ENCODE measurements around the gene KCNMB2.
"Not testable (repeated sequence)": the region's sequence is repeated elsewhere in the genome, so short reads cannot be mapped to it uniquely, and the experiment has no call there.

KCNMB2 gene

GRCh38 chr3:178519701-178520100 lies 16.5 kb upstream of the KCNMB2 start:
- DNase-seq (ENCODE audit: low spot score): no peak

GRCh38 chr3:178520451-178520850 lies 15.8 kb upstream of the KCNMB2 start:
- no peak for DNase-seq (ENCODE audit: low spot score)

GRCh38 chr3:178522200-178523052 lies 13.8 kb upstream of the KCNMB2 start:
- no peak for DNase-seq (ENCODE audit: low spot score)

GRCh38 chr3:178525251-178525650 lies 11.0 kb upstream of the KCNMB2 start:
- DNase-seq (ENCODE audit: low spot score): no peak

GRCh38 chr3:178526291-178526690 lies 9.9 kb upstream of the KCNMB2 start:
- no peak for DNase-seq (ENCODE audit: low spot score)

- no peak for DNase-seq (ENCODE audit: low spot score)
Observed at GRCh38 chr3:178527981-178528380, 8.3 kb upstream of the KCNMB2 start.

GRCh38 chr3:178529606-178530225 lies 6.5 kb upstream of the KCNMB2 start:
- no peak for DNase-seq (ENCODE audit: low spot score)

GRCh38 chr3:178532476-178532875 lies 3.8 kb upstream of the KCNMB2 start:
- DNase-seq (ENCODE audit: low spot score): no peak

- DNase-seq (ENCODE audit: low spot score): no peak
Observed at GRCh38 chr3:178537122-178537705, 978 bp downstream of the KCNMB2 start.

- no peak for DNase-seq (ENCODE audit: low spot score)
Observed at GRCh38 chr3:178538056-178538455, 1.8 kb downstream of the KCNMB2 start.

GRCh38 chr3:178540184-178540583 lies 3.9 kb downstream of the KCNMB2 start:
- DNase-seq (ENCODE audit: low spot score): no peak

- no peak for DNase-seq (ENCODE audit: low spot score)
Observed at GRCh38 chr3:178545337-178545736, 9.1 kb downstream of the KCNMB2 start.

- DNase-seq (ENCODE audit: low spot score): no peak
Observed at GRCh38 chr3:178546079-178546478, 9.8 kb downstream of the KCNMB2 start.

GRCh38 chr3:178549426-178549825 lies 13.2 kb downstream of the KCNMB2 start:
- DNase-seq (ENCODE audit: low spot score): not testable (repeated sequence)

GRCh38 chr3:178551916-178552321 lies 15.7 kb downstream of the KCNMB2 start:
- no peak for DNase-seq (ENCODE audit: low spot score)

GRCh38 chr3:178558637-178559036 lies 22.4 kb downstream of the KCNMB2 start:
- no peak for DNase-seq (ENCODE audit: low spot score)

GRCh38 chr3:178560759-178561158 lies 24.5 kb downstream of the KCNMB2 start:
- no peak for DNase-seq (ENCODE audit: low spot score)

GRCh38 chr3:178561239-178561638 lies 25.0 kb downstream of the KCNMB2 start:
- no peak for DNase-seq (ENCODE audit: low spot score)

- no peak for DNase-seq (ENCODE audit: low spot score)
Observed at GRCh38 chr3:178562143-178562946, 26.1 kb downstream of the KCNMB2 start.

- DNase-seq (ENCODE audit: low spot score): no peak
Observed at GRCh38 chr3:178562947-178563232, 26.7 kb downstream of the KCNMB2 start.

GRCh38 chr3:178567611-178568010 lies 31.4 kb downstream of the KCNMB2 start:
- no peak for DNase-seq (ENCODE audit: low spot score)

- DNase-seq (ENCODE audit: low spot score): no peak
Observed at GRCh38 chr3:178568155-178568731, 32.0 kb downstream of the KCNMB2 start.
